Fibroblast of lung (primary cell): ENCODE measurements around the gene BBS2. TPM values are rescaled to one million over a fixed set of nuclear protein-coding genes. Genes with fewer than 3 reads are reported as not detected.

Experiments
- DNase-seq, 2 donors: peaks; one replicate each; pipeline versions ENCODE4 v3.0.0 to v3.0.0-alpha.2; 2010; ENCODE audit warnings: low read depth in 2 of 2
- H2AFZ ChIP-seq: 2 replicates; pipeline ENCODE4 v1.5.1; 2012; ENCODE audit warnings: low read length, control low read depth, inconsistent platforms
- H3K27ac ChIP-seq: 2 replicates; pipeline ENCODE4 v1.5.1; 2011; ENCODE audit warnings: low read length, control low read depth; ENCODE audit not compliant: insufficient read depth
- H3K27me3 ChIP-seq: 2 replicates; pipeline ENCODE4 v1.5.1; 2011; ENCODE audit warnings: mild to moderate bottlenecking, low read length; ENCODE audit not compliant: control insufficient read depth, insufficient read depth
- H3K36me3 ChIP-seq: 2 replicates; pipeline ENCODE4 v1.5.1; 2011; ENCODE audit warnings: low read length; ENCODE audit not compliant: control insufficient read depth, insufficient read depth
- H3K4me1 ChIP-seq: 2 replicates; pipeline ENCODE4 v1.5.1; 2011; ENCODE audit warnings: low read length; ENCODE audit not compliant: control insufficient read depth, insufficient read depth; ENCODE audit errors: extremely low read depth
- H3K4me2 ChIP-seq: 2 replicates; pipeline ENCODE4 v1.5.1; 2011; ENCODE audit warnings: low read length, control low read depth; ENCODE audit not compliant: insufficient read depth; ENCODE audit errors: extremely low read depth
- H3K4me3 ChIP-seq, 4 experiments: fragments of 200-600 bp in 1 of 4; sonication (generic) in 1 of 4; replicated peaks in 1 of 4; 2 replicates each; pipeline ENCODE4 v1.5.1; 2011 to 2016; ENCODE audit warnings: low read length in 4 of 4, low read depth in 3 of 4, mild to moderate bottlenecking in 3 of 4, control low read depth in 2 of 4, inconsistent platforms in 1 of 4, mixed read lengths in 1 of 4; ENCODE audit not compliant: insufficient read depth in 1 of 4; ENCODE audit errors: control extremely low read depth in 1 of 4
- H3K79me2 ChIP-seq: 2 replicates; pipeline ENCODE4 v1.5.1; 2012; ENCODE audit warnings: mild to moderate bottlenecking, low read length, inconsistent platforms; ENCODE audit not compliant: control insufficient read depth, insufficient read depth
- H3K9ac ChIP-seq: 2 replicates; pipeline ENCODE4 v1.5.1; 2011; ENCODE audit warnings: mild to moderate bottlenecking, low read length, control low read depth; ENCODE audit not compliant: insufficient read depth
- H3K9me3 ChIP-seq: 2 replicates; pipeline ENCODE4 v1.5.1; 2012; ENCODE audit warnings: low read depth, low read length; ENCODE audit not compliant: control insufficient read depth, insufficient read depth
- H4K20me1 ChIP-seq: 2 replicates; pipeline ENCODE4 v1.5.1; 2011; ENCODE audit warnings: low read length; ENCODE audit not compliant: control insufficient read depth, insufficient read depth; ENCODE audit errors: extremely low read depth
- EZH2 ChIP-seq: IDR thresholded peaks from 2 replicates; pipeline ENCODE4 v1.5.1; 2012; ENCODE audit warnings: low read length, control low read depth, mild to moderate bottlenecking; ENCODE audit errors: missing control alignments
- polyA plus RNA-seq, 2 donors: library from polyadenylated mRNA; depleted of rRNA in 1 of 2; stranded (reverse) in 1 of 2; unstranded in 1 of 2; fragments of >200 nt; gene quantifications; 2 replicates each; pipeline ENCODE4 v1.2.1, GENCODE V29; 2011 to 2012; ENCODE audit warnings: missing spikeins in 1 of 2
- total RNA-seq: library from RNA; depleted of rRNA; stranded (reverse); fragments of >200 nt; gene quantifications from 2 replicates; pipeline ENCODE4 v1.2.1, GENCODE V29; 2014
- TF ChIP-seq, protein P1 (sequence below), 2 donors: IDR thresholded peaks in 1 of 2; conservative IDR thresholded peaks in 1 of 2; 1 replicate in 1 of 2; 2 replicates in 1 of 2; pipeline ENCODE4 v1.5.1; 2011 to 2012; ENCODE audit warnings: low read length in 2 of 2, control low read depth in 1 of 2, inconsistent platforms in 1 of 2, low read depth in 1 of 2, mild to moderate bottlenecking in 1 of 2

Gene BBS2
- total and polyA plus RNA-seq, 2 donors (not counting 1 experiment from before 2014, with no cell fraction given), result 59.9 to 84.9 TPM

DNA sequence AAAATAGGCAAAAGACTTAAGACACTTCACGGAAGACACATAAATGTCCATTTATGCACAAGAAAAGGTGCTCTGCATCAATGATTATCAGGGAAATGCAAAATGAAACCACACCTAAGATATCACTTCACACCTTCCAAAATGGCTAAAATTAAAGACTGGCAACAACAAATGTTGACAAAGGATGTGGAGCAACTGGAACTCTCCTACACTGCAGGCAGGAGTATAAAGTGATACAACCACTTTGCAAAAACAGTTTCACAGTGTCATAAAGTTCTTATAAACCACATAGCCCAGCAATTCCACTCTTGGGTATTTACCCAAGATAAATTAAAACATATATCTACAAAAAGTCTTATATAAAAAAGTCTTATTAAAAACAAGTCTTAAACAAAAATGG lies 7.8 kb downstream of the BBS2 start:
- no peak for DNase-seq
- H3K9ac ChIP-seq, result no peak overlapping the region
- no peak for TF ChIP-seq EZH2
- TF ChIP-seq, protein P1, sequence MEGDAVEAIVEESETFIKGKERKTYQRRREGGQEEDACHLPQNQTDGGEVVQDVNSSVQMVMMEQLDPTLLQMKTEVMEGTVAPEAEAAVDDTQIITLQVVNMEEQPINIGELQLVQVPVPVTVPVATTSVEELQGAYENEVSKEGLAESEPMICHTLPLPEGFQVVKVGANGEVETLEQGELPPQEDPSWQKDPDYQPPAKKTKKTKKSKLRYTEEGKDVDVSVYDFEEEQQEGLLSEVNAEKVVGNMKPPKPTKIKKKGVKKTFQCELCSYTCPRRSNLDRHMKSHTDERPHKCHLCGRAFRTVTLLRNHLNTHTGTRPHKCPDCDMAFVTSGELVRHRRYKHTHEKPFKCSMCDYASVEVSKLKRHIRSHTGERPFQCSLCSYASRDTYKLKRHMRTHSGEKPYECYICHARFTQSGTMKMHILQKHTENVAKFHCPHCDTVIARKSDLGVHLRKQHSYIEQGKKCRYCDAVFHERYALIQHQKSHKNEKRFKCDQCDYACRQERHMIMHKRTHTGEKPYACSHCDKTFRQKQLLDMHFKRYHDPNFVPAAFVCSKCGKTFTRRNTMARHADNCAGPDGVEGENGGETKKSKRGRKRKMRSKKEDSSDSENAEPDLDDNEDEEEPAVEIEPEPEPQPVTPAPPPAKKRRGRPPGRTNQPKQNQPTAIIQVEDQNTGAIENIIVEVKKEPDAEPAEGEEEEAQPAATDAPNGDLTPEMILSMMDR (conservative IDR thresholded peaks at IDR 0.05 in 1 of 2, IDR thresholded peaks at IDR 0.05 in 1 of 2; ENCODE audit: low read depth in 1 of 2, low read length in 2 of 2), result no peak
- H4K20me1 ChIP-seq, result no peaks in the 10 kb centered on the region
- H3K9me3 ChIP-seq, result no peaks in the 10 kb centered on the region
- H2AFZ ChIP-seq, result no peak overlapping the region
- peaks cover 1% of the 10 kb centered on the region for H3K79me2 ChIP-seq
- H3K27me3 ChIP-seq, result no peaks in the 10 kb centered on the region
- H3K4me3 ChIP-seq, result no peak overlapping the region
- no peaks in the 10 kb centered on the region for H3K4me1 ChIP-seq
- H3K4me2 ChIP-seq, result no peak overlapping the region
- no peak overlapping the region for H3K27ac ChIP-seq
- peaks cover 1% of the 10 kb centered on the region for H3K36me3 ChIP-seq

DNA sequence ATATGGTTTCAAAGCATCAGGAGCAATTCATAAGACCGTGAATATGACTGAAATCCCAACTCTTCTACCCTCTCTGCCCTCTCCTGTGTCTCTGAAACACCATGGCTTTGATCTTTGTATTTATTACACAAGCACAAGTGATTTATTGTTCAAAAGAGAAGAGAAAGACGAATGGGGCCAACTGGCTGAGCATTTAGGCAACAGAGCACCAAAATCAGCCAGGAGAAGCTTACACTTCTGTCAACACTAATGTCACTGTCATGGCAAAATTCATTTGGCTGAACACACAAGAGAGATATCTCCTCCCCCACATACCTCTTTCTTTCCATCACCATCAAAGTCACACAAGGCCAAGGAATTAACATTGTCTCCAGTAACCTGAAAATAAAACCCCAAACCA lies 9.3 kb downstream of the BBS2 start:
- no peaks in the 10 kb centered on the region for H3K27me3 ChIP-seq
- H3K27ac ChIP-seq, result no peak overlapping the region
- H3K4me2 ChIP-seq, result no peak overlapping the region
- no peak for TF ChIP-seq EZH2
- TF ChIP-seq, protein P1 (conservative IDR thresholded peaks at IDR 0.05 in 1 of 2, IDR thresholded peaks at IDR 0.05 in 1 of 2; ENCODE audit: low read depth in 1 of 2, low read length in 2 of 2), result no peak
- H3K36me3 ChIP-seq, result peaks cover 1% of the 10 kb centered on the region
- no peaks in the 10 kb centered on the region for H3K4me1 ChIP-seq
- H4K20me1 ChIP-seq, result no peaks in the 10 kb centered on the region
- DNase-seq, result no peak
- peaks cover 1% of the 10 kb centered on the region for H3K79me2 ChIP-seq
- no peak overlapping the region for H2AFZ ChIP-seq
- H3K9ac ChIP-seq, result no peak overlapping the region
- no peaks in the 10 kb centered on the region for H3K9me3 ChIP-seq
- H3K4me3 ChIP-seq, result no peak overlapping the region

DNA sequence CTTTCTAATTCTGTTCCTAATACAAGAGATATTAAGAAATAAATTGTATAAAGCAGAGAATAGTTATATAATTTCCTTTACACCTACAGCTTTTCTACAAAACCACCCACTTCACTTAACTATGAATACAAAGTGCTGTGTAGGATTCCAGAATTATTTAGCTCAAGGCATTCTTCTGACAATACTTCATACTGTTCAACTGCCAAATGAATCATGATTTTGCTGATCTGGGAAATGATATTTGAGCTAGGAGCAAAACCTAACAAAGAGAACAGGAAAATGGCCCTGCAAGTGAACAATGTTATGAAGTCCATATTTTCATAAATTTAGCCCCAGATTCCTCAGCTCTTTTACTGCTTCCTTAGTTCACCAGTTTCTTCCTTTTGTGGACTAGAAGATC lies 12.9 kb downstream of the BBS2 start:
- no peak overlapping the region for H3K4me2 ChIP-seq
- no peaks in the 10 kb centered on the region for H3K27me3 ChIP-seq
- H3K79me2 ChIP-seq, result no peaks in the 10 kb centered on the region
- peaks cover 3% of the 10 kb centered on the region for H3K36me3 ChIP-seq
- peak overlapping the region; percentile 49 for H2AFZ ChIP-seq
- H3K4me3 ChIP-seq, result no peak overlapping the region
- no peaks in the 10 kb centered on the region for H4K20me1 ChIP-seq
- no peak overlapping the region for H3K9ac ChIP-seq
- H3K9me3 ChIP-seq, result no peaks in the 10 kb centered on the region
- TF ChIP-seq, protein P1 (conservative IDR thresholded peaks at IDR 0.05 in 1 of 2, IDR thresholded peaks at IDR 0.05 in 1 of 2; ENCODE audit: low read depth in 1 of 2, low read length in 2 of 2), result no peak
- no peak for TF ChIP-seq EZH2
- peak overlapping the region; percentile 47 for H3K27ac ChIP-seq
- no peaks in the 10 kb centered on the region for H3K4me1 ChIP-seq
- DNase-seq, result peak; percentile 47 to 89
